ENCODE results near the gene GNA14.

GNA14 gene

DNA sequence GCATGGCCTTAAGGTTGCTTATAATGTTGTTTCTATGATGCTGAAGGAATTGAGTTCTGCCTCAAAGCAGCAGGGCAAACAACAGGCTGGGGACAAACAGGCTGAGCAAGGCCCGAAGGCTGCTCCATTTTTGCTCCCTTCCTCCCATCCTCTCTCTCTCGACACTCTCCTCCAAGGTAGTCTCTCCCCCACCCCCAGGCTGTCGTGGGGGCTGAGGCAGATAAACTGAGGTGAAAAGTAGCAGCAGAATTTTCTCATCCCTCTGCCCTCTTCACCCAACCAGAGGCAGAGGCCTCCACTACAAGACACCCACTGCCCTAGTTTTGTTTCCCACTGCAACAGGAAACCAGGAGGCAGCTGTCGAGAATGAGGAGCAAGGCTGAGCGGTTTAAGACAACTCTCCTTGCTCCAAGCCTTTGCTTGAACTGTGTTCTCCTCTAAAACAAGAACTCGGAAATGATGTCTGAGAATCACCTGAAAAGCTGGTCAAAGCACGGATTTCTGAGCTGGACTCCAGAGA lies 13.5 kb upstream of the GNA14 start:
- TF ChIP-seq, protein P1, sequence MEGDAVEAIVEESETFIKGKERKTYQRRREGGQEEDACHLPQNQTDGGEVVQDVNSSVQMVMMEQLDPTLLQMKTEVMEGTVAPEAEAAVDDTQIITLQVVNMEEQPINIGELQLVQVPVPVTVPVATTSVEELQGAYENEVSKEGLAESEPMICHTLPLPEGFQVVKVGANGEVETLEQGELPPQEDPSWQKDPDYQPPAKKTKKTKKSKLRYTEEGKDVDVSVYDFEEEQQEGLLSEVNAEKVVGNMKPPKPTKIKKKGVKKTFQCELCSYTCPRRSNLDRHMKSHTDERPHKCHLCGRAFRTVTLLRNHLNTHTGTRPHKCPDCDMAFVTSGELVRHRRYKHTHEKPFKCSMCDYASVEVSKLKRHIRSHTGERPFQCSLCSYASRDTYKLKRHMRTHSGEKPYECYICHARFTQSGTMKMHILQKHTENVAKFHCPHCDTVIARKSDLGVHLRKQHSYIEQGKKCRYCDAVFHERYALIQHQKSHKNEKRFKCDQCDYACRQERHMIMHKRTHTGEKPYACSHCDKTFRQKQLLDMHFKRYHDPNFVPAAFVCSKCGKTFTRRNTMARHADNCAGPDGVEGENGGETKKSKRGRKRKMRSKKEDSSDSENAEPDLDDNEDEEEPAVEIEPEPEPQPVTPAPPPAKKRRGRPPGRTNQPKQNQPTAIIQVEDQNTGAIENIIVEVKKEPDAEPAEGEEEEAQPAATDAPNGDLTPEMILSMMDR (IDR thresholded peaks at IDR 0.05; ENCODE audit: low read depth, low read length): no peak
- no peak for DNase-seq (ENCODE audit: extremely low read depth, low read depth)

DNA sequence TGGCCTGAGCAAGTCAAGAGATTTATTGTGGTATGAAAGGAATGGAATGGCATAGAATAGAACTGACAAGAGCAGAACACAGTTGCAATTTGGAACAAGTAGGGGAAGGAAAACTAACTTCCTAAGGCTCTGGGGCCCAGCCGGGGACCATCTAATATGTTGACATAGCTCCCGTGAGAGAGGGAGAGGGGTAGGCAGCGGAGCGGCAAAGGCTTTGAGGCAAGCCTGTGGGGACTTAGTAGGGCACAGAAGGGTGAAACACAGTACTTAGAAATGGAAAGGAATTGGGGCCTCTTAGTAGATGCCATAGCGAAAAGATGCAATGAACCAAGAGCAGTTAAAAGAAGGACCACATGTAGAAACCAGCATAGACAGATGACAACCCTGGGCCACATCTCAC lies 11.8 kb upstream of the GNA14 start:
- no peak for DNase-seq (ENCODE audit: extremely low read depth, low read depth)
- TF ChIP-seq, protein P1 (IDR thresholded peaks at IDR 0.05; ENCODE audit: low read depth, low read length): no peak

DNA sequence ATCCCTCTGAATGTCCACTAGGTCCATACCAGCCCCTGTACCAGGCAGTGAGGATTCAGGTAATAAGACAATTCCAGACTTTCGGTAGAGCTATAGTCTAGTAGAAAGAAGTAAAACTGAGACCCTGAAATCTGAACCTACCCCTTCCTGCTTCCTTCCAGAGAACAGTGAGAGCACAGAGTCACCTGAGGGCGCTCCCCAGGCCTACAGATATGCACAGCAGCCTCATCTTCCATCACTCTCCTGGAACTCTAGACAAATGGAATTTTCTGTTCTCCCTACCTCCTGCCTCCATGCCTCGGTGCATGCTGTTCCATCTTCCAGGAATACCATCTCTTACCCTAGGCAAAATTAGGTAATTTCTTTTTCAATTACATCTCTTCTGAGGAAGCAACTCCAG lies 3.1 kb upstream of the GNA14 start:
- no peak for DNase-seq (ENCODE audit: extremely low read depth, low read depth)
- TF ChIP-seq, protein P1 (IDR thresholded peaks at IDR 0.05; ENCODE audit: low read depth, low read length): no peak

DNA sequence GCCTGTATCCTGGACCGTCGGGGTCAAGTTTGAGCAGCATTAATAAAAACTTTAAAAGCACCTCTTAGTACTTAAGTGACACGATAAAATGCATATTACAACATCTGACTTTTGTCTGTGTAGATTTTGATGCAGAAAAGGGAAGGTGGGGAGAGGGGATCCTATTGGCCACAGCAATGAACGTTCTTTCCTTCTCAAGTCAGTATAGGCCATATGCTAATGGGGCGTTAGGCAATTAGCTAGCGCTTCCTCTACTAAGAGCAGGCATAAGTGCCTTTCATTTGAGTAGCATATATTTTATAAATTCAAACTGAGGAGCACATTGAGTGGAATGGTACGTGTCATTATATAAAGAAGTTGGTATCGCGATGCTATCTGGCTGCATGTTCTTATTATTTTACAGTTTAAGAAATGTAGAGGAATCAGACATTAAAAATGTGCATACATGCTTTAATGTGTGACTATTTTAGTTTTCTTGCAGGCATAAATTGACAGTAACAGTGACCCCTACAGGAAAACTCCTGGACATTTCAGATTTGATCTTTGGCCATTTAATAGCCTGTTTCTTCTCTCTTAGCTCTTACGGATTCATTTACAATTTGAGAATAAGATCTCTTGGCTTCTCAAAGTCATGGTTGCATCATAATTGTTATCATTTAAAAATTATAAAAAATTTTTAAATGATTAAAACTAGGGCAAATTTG lies 1.1 kb upstream of the GNA14 start:
- TF ChIP-seq, protein P1 (IDR thresholded peaks at IDR 0.05; ENCODE audit: low read depth, low read length): peak; percentile 32
- no peak for DNase-seq (ENCODE audit: extremely low read depth, low read depth)

DNA sequence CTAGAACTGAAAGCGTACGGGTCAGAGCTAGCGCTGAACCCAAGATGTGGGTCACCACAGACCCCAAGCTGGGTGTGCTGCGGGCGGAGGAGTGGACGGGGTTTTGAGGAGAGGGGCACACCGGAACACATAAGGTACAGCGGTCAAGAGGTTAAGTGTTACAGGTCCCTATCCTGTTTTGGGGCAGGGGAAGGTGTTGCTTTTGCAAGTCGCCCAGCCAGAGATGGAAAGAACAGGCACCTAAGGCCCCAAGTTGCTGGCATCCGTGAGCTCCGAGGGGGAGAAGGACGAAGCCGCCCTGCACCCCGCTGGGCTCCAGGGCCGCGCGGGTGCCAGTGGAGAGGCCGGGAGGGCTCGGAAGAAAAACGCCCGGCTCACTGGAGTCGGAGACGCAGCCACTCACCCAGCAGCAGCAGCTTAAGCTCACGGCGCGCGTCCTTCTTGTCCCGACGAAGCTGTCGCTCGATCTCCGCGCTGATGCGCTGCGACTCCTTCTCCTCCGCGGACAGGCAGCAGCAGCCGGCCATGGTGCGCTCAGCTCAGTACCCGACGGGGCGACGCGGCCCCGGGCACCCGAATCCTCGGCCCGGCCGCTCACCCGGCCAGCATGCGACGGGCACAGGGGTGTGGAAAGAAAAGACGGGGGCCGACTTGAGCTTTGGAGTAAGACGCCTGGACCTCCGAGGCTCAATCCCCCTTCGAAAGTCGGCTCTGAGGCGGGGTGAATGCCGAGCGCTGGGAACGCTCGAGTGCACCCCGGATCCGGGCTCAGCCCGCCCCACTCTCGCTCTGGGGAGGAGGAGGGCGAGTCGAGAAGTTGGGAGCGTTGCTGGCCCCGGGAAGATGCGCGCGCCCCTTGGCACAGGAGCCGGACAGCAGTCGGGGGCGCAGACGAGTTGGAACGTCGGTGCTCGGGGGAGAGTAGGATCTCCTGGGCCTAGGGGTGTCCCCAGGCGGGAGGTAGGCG lies 572 bp downstream of the GNA14 start:
- no peak for DNase-seq (ENCODE audit: extremely low read depth, low read depth)
- TF ChIP-seq, protein P1 (IDR thresholded peaks at IDR 0.05; ENCODE audit: low read depth, low read length): no peak

DNA sequence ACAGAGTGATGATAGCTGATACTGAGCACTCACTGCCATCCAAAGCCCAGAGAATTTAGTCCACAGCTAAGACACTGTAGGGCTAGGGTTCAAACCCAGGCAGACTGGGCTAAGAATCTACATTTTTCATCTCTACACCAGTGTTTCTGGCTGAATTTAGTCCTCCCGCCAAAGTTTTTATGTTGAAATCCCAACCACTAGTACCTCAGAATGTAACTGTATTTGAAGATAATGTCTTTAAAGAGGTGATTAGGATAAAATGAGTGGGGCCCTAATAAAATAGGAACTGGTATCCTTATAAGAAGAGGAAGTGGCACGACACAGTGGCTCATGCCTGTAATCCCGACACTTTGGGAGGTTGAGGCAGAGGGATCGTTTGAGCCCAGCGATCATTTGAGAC lies 4.3 kb downstream of the GNA14 start:
- TF ChIP-seq, protein P1 (IDR thresholded peaks at IDR 0.05; ENCODE audit: low read depth, low read length): no peak
- no peak for DNase-seq (ENCODE audit: extremely low read depth, low read depth)
